Measurements from ENCODE around the gene CHI3L1.

CHI3L1 gene

GRCh38 chr1:203163891-203164635 lies 22.4 kb downstream of the CHI3L1 start:
- H3K27ac ChIP-seq (ENCODE audit: low read depth, low read length): no peak overlapping the region
- H3K9me3 ChIP-seq (ENCODE audit: control insufficient read depth in 1 of 2, low read length in 2 of 2): no peaks in the 10 kb centered on the region
- no peaks in the 10 kb centered on the region for H3K4me1 ChIP-seq (ENCODE audit: control insufficient read depth in 1 of 2, insufficient read depth in 2 of 2, low read length in 2 of 2)
- no peaks in the 10 kb centered on the region for H3K27me3 ChIP-seq (ENCODE audit: control insufficient read depth in 1 of 2, insufficient read depth in 2 of 2, low read length in 2 of 2)
- no peaks in the 10 kb centered on the region for H3K36me3 ChIP-seq (ENCODE audit: control insufficient read depth in 1 of 2, insufficient read depth in 2 of 2, low read length in 2 of 2)
- H3K4me3 ChIP-seq (ENCODE audit: low read depth in 1 of 2, low read length in 2 of 2): no peak overlapping the region
- H3K9ac ChIP-seq (ENCODE audit: low read depth in 1 of 2, low read length in 2 of 2): no peak overlapping the region

- no peak overlapping the region for H3K9ac ChIP-seq (ENCODE audit: low read depth in 1 of 2, low read length in 2 of 2)
- no peak overlapping the region for H3K27ac ChIP-seq (ENCODE audit: low read depth, low read length)
- H3K4me1 ChIP-seq (ENCODE audit: control insufficient read depth in 1 of 2, insufficient read depth in 2 of 2, low read length in 2 of 2): no peaks in the 10 kb centered on the region
- H3K36me3 ChIP-seq (ENCODE audit: control insufficient read depth in 1 of 2, insufficient read depth in 2 of 2, low read length in 2 of 2): no peaks in the 10 kb centered on the region
- H3K9me3 ChIP-seq (ENCODE audit: control insufficient read depth in 1 of 2, low read length in 2 of 2): no peaks in the 10 kb centered on the region
- no peak overlapping the region for H3K4me3 ChIP-seq (ENCODE audit: low read depth in 1 of 2, low read length in 2 of 2)
- H3K27me3 ChIP-seq (ENCODE audit: control insufficient read depth in 1 of 2, insufficient read depth in 2 of 2, low read length in 2 of 2): no peaks in the 10 kb centered on the region
Observed at GRCh38 chr1:203162403-203162802, 24.1 kb downstream of the CHI3L1 start.

DNA sequence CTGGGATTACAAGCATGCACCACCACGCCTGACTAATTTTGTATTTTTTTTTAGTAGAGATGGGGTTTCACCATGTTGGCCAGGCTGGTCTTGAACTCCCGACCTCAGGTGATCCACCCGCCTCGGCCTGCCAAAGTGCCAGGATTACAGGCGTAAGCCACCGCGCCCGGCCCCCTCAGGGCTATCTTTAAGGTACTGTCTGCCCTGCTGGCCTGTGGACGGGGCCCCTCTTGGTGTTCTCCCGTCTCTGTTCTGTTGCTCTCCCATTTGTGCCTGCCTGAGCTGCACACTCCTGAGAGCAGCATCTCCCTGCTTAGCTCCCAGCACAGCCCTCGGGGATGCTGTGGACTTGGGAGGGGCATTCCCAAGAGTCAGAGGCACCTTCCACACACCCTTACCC lies 24.8 kb downstream of the CHI3L1 start:
- Histone ChIP-seq H3K4me1 (ENCODE audit: control insufficient read depth in 1 of 2, insufficient read depth in 2 of 2, low read length in 2 of 2) (no peaks in the 10 kb centered on the region), H3K9ac (ENCODE audit: low read depth in 1 of 2, low read length in 2 of 2) (no peak overlapping the region), H3K27ac (ENCODE audit: low read depth, low read length) (no peak overlapping the region), H3K9me3 (ENCODE audit: control insufficient read depth in 1 of 2, low read length in 2 of 2) (no peaks in the 10 kb centered on the region), H3K36me3 (ENCODE audit: control insufficient read depth in 1 of 2, insufficient read depth in 2 of 2, low read length in 2 of 2) (no peaks in the 10 kb centered on the region), H3K4me3 (ENCODE audit: low read depth in 1 of 2, low read length in 2 of 2) (no peak overlapping the region), H3K27me3 (ENCODE audit: control insufficient read depth in 1 of 2, insufficient read depth in 2 of 2, low read length in 2 of 2) (no peaks in the 10 kb centered on the region)

GRCh38 chr1:203161175-203161574 lies 25.3 kb downstream of the CHI3L1 start:
- no peak overlapping the region for H3K9ac ChIP-seq (ENCODE audit: low read depth in 1 of 2, low read length in 2 of 2)
- H3K27ac ChIP-seq (ENCODE audit: low read depth, low read length): no peak overlapping the region
- no peak overlapping the region for H3K4me3 ChIP-seq (ENCODE audit: low read depth in 1 of 2, low read length in 2 of 2)
- H3K27me3 ChIP-seq (ENCODE audit: control insufficient read depth in 1 of 2, insufficient read depth in 2 of 2, low read length in 2 of 2): no peaks in the 10 kb centered on the region
- no peaks in the 10 kb centered on the region for H3K9me3 ChIP-seq (ENCODE audit: control insufficient read depth in 1 of 2, low read length in 2 of 2)
- H3K4me1 ChIP-seq (ENCODE audit: control insufficient read depth in 1 of 2, insufficient read depth in 2 of 2, low read length in 2 of 2): peaks cover 3 to 4% of the 10 kb centered on the region in 2 donors
- H3K36me3 ChIP-seq (ENCODE audit: control insufficient read depth in 1 of 2, insufficient read depth in 2 of 2, low read length in 2 of 2): no peaks in the 10 kb centered on the region

GRCh38 chr1:203159844-203160243 lies 26.7 kb downstream of the CHI3L1 start:
- peaks cover 3 to 5% of the 10 kb centered on the region in 2 donors for H3K4me1 ChIP-seq (ENCODE audit: control insufficient read depth in 1 of 2, insufficient read depth in 2 of 2, low read length in 2 of 2)
- H3K27me3 ChIP-seq (ENCODE audit: control insufficient read depth in 1 of 2, insufficient read depth in 2 of 2, low read length in 2 of 2): no peaks in the 10 kb centered on the region
- H3K36me3 ChIP-seq (ENCODE audit: control insufficient read depth in 1 of 2, insufficient read depth in 2 of 2, low read length in 2 of 2): no peaks in the 10 kb centered on the region
- no peak overlapping the region for H3K27ac ChIP-seq (ENCODE audit: low read depth, low read length)
- no peak overlapping the region for H3K4me3 ChIP-seq (ENCODE audit: low read depth in 1 of 2, low read length in 2 of 2)
- no peak overlapping the region for H3K9ac ChIP-seq (ENCODE audit: low read depth in 1 of 2, low read length in 2 of 2)
- H3K9me3 ChIP-seq (ENCODE audit: control insufficient read depth in 1 of 2, low read length in 2 of 2): no peaks in the 10 kb centered on the region

DNA sequence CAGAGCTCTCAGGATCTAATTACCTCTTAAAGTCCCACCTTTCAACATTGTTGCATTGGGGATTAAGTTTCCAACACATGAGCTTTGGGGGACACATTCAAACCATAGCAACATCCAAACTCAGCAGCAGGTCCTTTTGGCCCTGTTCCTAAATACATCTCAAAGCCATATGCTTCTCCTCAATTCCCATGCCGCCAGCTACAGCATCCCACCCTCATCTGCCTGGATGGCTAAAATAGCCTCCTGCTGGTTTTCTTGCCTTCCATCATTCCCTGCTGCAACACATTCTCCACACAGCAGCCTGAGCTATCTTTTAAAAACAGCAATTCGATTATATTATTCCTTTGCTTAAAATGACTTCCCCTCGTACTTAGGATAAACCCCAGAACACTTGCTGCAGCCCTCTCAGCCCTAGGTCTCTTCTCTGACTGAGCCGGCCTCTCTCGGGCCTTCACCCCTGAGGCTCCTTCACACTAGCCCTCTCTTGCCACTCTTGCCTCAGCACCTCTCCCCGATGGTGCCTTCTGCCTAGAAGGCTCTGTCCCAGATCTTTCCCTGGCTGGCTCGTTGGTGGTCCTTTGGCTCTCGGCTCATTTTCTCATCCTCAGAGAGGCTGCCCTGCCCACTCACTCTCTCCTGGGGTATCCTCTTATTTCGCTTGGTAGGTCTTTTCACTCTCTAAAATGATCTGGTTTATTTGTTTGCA lies 27.4 kb downstream of the CHI3L1 start:
- H3K9ac ChIP-seq (ENCODE audit: low read depth in 1 of 2, low read length in 2 of 2): no peak overlapping the region
- no peak overlapping the region for H3K27ac ChIP-seq (ENCODE audit: low read depth, low read length)
- H3K4me3 ChIP-seq (ENCODE audit: low read depth in 1 of 2, low read length in 2 of 2): no peak overlapping the region
- H3K27me3 ChIP-seq (ENCODE audit: control insufficient read depth in 1 of 2, insufficient read depth in 2 of 2, low read length in 2 of 2): no peaks in the 10 kb centered on the region
- no peaks in the 10 kb centered on the region for H3K9me3 ChIP-seq (ENCODE audit: control insufficient read depth in 1 of 2, low read length in 2 of 2)
- no peaks in the 10 kb centered on the region for H3K36me3 ChIP-seq (ENCODE audit: control insufficient read depth in 1 of 2, insufficient read depth in 2 of 2, low read length in 2 of 2)
- H3K4me1 ChIP-seq (ENCODE audit: control insufficient read depth in 1 of 2, insufficient read depth in 2 of 2, low read length in 2 of 2): peaks cover 3 to 5% of the 10 kb centered on the region in 2 donors

GRCh38 chr1:203158423-203158822 lies 28.1 kb downstream of the CHI3L1 start:
- H3K9ac ChIP-seq (ENCODE audit: low read depth in 1 of 2, low read length in 2 of 2): no peak overlapping the region
- H3K36me3 ChIP-seq (ENCODE audit: control insufficient read depth in 1 of 2, insufficient read depth in 2 of 2, low read length in 2 of 2): no peaks in the 10 kb centered on the region
- no peak overlapping the region for H3K27ac ChIP-seq (ENCODE audit: low read depth, low read length)
- peaks cover 0 to 2% of the 10 kb centered on the region in 2 donors for H3K27me3 ChIP-seq (ENCODE audit: control insufficient read depth in 1 of 2, insufficient read depth in 2 of 2, low read length in 2 of 2)
- H3K4me3 ChIP-seq (ENCODE audit: low read depth in 1 of 2, low read length in 2 of 2): no peak overlapping the region
- H3K4me1 ChIP-seq (ENCODE audit: control insufficient read depth in 1 of 2, insufficient read depth in 2 of 2, low read length in 2 of 2): peaks cover 3 to 5% of the 10 kb centered on the region in 2 donors
- H3K9me3 ChIP-seq (ENCODE audit: control insufficient read depth in 1 of 2, low read length in 2 of 2): no peaks in the 10 kb centered on the region

GRCh38 chr1:203156280-203156679 lies 30.2 kb downstream of the CHI3L1 start:
- Histone ChIP-seq H3K9me3 (ENCODE audit: control insufficient read depth in 1 of 2, low read length in 2 of 2) (no peaks in the 10 kb centered on the region), H3K9ac (ENCODE audit: low read depth in 1 of 2, low read length in 2 of 2) (no peak overlapping the region), H3K27ac (ENCODE audit: low read depth, low read length) (no peak overlapping the region), H3K4me3 (ENCODE audit: low read depth in 1 of 2, low read length in 2 of 2) (no peak overlapping the region), H3K4me1 (ENCODE audit: control insufficient read depth in 1 of 2, insufficient read depth in 2 of 2, low read length in 2 of 2) (peaks cover 5 to 6% of the 10 kb centered on the region in 2 donors), H3K36me3 (ENCODE audit: control insufficient read depth in 1 of 2, insufficient read depth in 2 of 2, low read length in 2 of 2) (no peaks in the 10 kb centered on the region), H3K27me3 (ENCODE audit: control insufficient read depth in 1 of 2, insufficient read depth in 2 of 2, low read length in 2 of 2) (peaks cover 0 to 2% of the 10 kb centered on the region in 2 donors)

GRCh38 chr1:203153989-203154821 lies 32.3 kb downstream of the CHI3L1 start:
- Histone ChIP-seq H3K4me3 (ENCODE audit: low read depth in 1 of 2, low read length in 2 of 2) (no peak overlapping the region), H3K27me3 (ENCODE audit: control insufficient read depth in 1 of 2, insufficient read depth in 2 of 2, low read length in 2 of 2) (peaks cover 0 to 2% of the 10 kb centered on the region in 2 donors), H3K27ac (ENCODE audit: low read depth, low read length) (no peak overlapping the region), H3K9me3 (ENCODE audit: control insufficient read depth in 1 of 2, low read length in 2 of 2) (no peaks in the 10 kb centered on the region), H3K36me3 (ENCODE audit: control insufficient read depth in 1 of 2, insufficient read depth in 2 of 2, low read length in 2 of 2) (no peaks in the 10 kb centered on the region), H3K9ac (ENCODE audit: low read depth in 1 of 2, low read length in 2 of 2) (no peak overlapping the region), H3K4me1 (ENCODE audit: control insufficient read depth in 1 of 2, insufficient read depth in 2 of 2, low read length in 2 of 2) (peaks cover 5 to 9% of the 10 kb centered on the region in 2 donors)
